Endothelial cell (in vitro differentiated cells): ENCODE measurements around the gene CA6. TPM values are rescaled to one million over a fixed set of nuclear protein-coding genes. Genes with fewer than 3 reads are reported as not detected.
"Not testable (repeated sequence)": the region's sequence is repeated elsewhere in the genome, so short reads cannot be mapped to it uniquely, and the experiment has no call there.

Experiments
- DNase-seq: peaks from one replicate; pipeline ENCODE4 v3.0.0; 2021; ENCODE audit warnings: low spot score
- H3K27ac Mint-ChIP-seq: one replicate; pipeline ENCODE4 v1.8.0; 2021; ENCODE audit warnings: mixed read lengths, inconsistent platforms; ENCODE audit not compliant: unreplicated experiment
- H3K27me3 Mint-ChIP-seq: one replicate; pipeline ENCODE4 v1.8.0; 2021; ENCODE audit warnings: mild to moderate bottlenecking, moderate library complexity, mixed read lengths, inconsistent platforms; ENCODE audit not compliant: unreplicated experiment
- H3K36me3 Mint-ChIP-seq: one replicate; pipeline ENCODE4 v1.8.0; 2021; ENCODE audit warnings: mild to moderate bottlenecking, low read depth, mixed read lengths, inconsistent platforms; ENCODE audit not compliant: unreplicated experiment
- H3K4me1 Mint-ChIP-seq: one replicate; pipeline ENCODE4 v1.8.0; 2021; ENCODE audit warnings: mild to moderate bottlenecking, mixed read lengths, inconsistent platforms; ENCODE audit not compliant: unreplicated experiment
- H3K4me3 Mint-ChIP-seq: one replicate; pipeline ENCODE4 v1.8.0; 2021; ENCODE audit warnings: mild to moderate bottlenecking, mixed read lengths, inconsistent platforms; ENCODE audit not compliant: unreplicated experiment
- H3K9me3 Mint-ChIP-seq: one replicate; pipeline ENCODE4 v1.8.0; 2021; ENCODE audit warnings: mixed read lengths, inconsistent platforms; ENCODE audit not compliant: unreplicated experiment
- CTCF ChIP-seq: fragments of 200-600 bp; sonication (generic); IDR thresholded peaks from one replicate; pipeline ENCODE4 v1.5.0; 2021; ENCODE audit warnings: antibody characterized with exemption; ENCODE audit not compliant: unreplicated experiment
- total RNA-seq: library from RNA; stranded (reverse); fragmentation: NEBNext Ultra II Directional; extraction: Animal tissue kit (Norgen Biotek cat#: 25700); gene quantifications from one replicate; pipeline ENCODE4 v1.2.1, GENCODE V29; 2021; ENCODE audit not compliant: unreplicated experiment

The CA6 gene
- total RNA-seq, 1 donor from 2014 or later: 2.5 TPM

GRCh38 chr1:8992936-8993687 is 47.4 kb downstream of the CA6 start:
- Mint-ChIP-seq H3K4me1 (no peaks in the 10 kb centered on the region), H3K27ac (no peak overlapping the region), H3K4me3 (no peak overlapping the region), H3K9me3 (no peaks in the 10 kb centered on the region), H3K36me3 (no peaks in the 10 kb centered on the region), H3K27me3 (peaks cover 5% of the 10 kb centered on the region)
- DNase-seq: no peak
- TF ChIP-seq CTCF: peak; percentile 33

- not testable (repeated sequence) for H3K27me3 Mint-ChIP-seq, DNase-seq, H3K36me3 Mint-ChIP-seq, H3K9me3 Mint-ChIP-seq, H3K27ac Mint-ChIP-seq, H3K4me3 Mint-ChIP-seq, H3K4me1 Mint-ChIP-seq
These were observed 48.5 kb downstream of the CA6 start for GRCh38 chr1:8993962-8994675.

- H3K4me1 Mint-ChIP-seq, H3K27ac Mint-ChIP-seq, H3K36me3 Mint-ChIP-seq, DNase-seq, H3K4me3 Mint-ChIP-seq, H3K9me3 Mint-ChIP-seq, H3K27me3 Mint-ChIP-seq: not testable (repeated sequence)
These were observed 56.0 kb downstream of the CA6 start for GRCh38 chr1:9001534-9002214.

GRCh38 chr1:9002215-9002560 is 56.5 kb downstream of the CA6 start:
- not testable (repeated sequence) for DNase-seq, H3K4me1 Mint-ChIP-seq, H3K27me3 Mint-ChIP-seq, H3K36me3 Mint-ChIP-seq, H3K9me3 Mint-ChIP-seq, H3K4me3 Mint-ChIP-seq, H3K27ac Mint-ChIP-seq

- DNase-seq: no peak
- Mint-ChIP-seq H3K9me3 (no peaks in the 10 kb centered on the region), H3K27ac (no peak overlapping the region), H3K36me3 (no peaks in the 10 kb centered on the region), H3K4me3 (no peak overlapping the region), H3K4me1 (no peaks in the 10 kb centered on the region), H3K27me3 (peaks cover 7% of the 10 kb centered on the region)
- no peak for TF ChIP-seq CTCF
These were observed 58.5 kb downstream of the CA6 start for GRCh38 chr1:9004031-9004699.

- TF ChIP-seq CTCF: peak; percentile 97
These were observed 59.2 kb downstream of the CA6 start for GRCh38 chr1:9004700-9005394.

More at GRCh38 chr1:9004700-9005394, 59.2 kb downstream of the CA6 start:
- no peak overlapping the region for H3K4me3 Mint-ChIP-seq
- DNase-seq: peak; percentile 93
- no peaks in the 10 kb centered on the region for H3K9me3 Mint-ChIP-seq
- no peak overlapping the region for H3K27ac Mint-ChIP-seq
- H3K36me3 Mint-ChIP-seq: no peaks in the 10 kb centered on the region
- no peaks in the 10 kb centered on the region for H3K4me1 Mint-ChIP-seq
- H3K27me3 Mint-ChIP-seq: peaks cover 7% of the 10 kb centered on the region
